ENCODE measurements around the gene EYS. TPM values are rescaled to one million over a fixed set of nuclear protein-coding genes. Genes with fewer than 3 reads are reported as not detected.

The EYS gene
- total and polyA plus RNA-seq, 2 of the 13 experiments (the other 11 are each of a cell fraction or from before 2014, with no cell fraction given), result 0.04 to 0.07 TPM

GRCh38 chr6:63740709-63741108 is 1966.3 kb downstream of the EYS start:
- WGBS (ENCODE audit: low lambda C conversion rate), result 75% methylated on average over 2 of the region's 2 CpGs
- H3K36me3 ChIP-seq (replicated peaks in 1 of 2; ENCODE audit: control insufficient read depth in 1 of 2, insufficient read depth in 2 of 2, low read length in 2 of 2), result no peaks in the 10 kb centered on the region
- in situ Hi-C loops (cut with HindIII; ENCODE audit: extremely low pct_ligation_motif_present, low pct_unique_long_range_greater_than_20kb), result no loop called here
- BruUV-seq (replicated peaks), result no TSS peak
- FAIRE-seq (no peak), ATAC-seq (no peak), DNase-seq (ENCODE audit: low spot score) (no peak)
- H3K9me3 ChIP-seq (ENCODE audit: low read length), result no peaks in the 10 kb centered on the region
- POLR2A ChIA-PET, result interaction anchor here (1.5 kb wide), 1 partner anchor 18 kb away, joined by 4 read pairs; no protein-coding TSS in a partner anchor
- CTCF ChIA-PET (ENCODE audit: low intra/inter-chr PET ratio, low total read pairs), result no interaction called here
- peaks cover 29% of the 10 kb centered on the region for H3K4me1 ChIP-seq (ENCODE audit: insufficient read depth, low read length)
- H3K4me2 ChIP-seq (ENCODE audit: low read depth, low read length), result no peak overlapping the region
- H3K9ac ChIP-seq (ENCODE audit: insufficient read depth, low read depth, low read length), result no peak overlapping the region
- no peak overlapping the region for H2AFZ ChIP-seq (ENCODE audit: low read length)
- no peaks in the 10 kb centered on the region for H3K79me2 ChIP-seq (ENCODE audit: insufficient read depth, low read length)
- intact Hi-C loops (cut with micrococcal nuclease; ENCODE audit: unreplicated experiment), result no loop called here
- no peaks in the 10 kb centered on the region for H3K27me3 ChIP-seq (ENCODE audit: control insufficient read depth in 1 of 2, insufficient read depth in 2 of 2, low read length in 2 of 2)
- no peak overlapping the region for H3K4me3 ChIP-seq (replicated peaks in 1 of 3; ENCODE audit: insufficient read depth in 1 of 3, low read depth in 2 of 3, low read length in 3 of 3)
- no peaks in the 10 kb centered on the region for H4K20me1 ChIP-seq (ENCODE audit: insufficient read depth, low read length)
- H3K27ac ChIP-seq (ENCODE audit: extremely low read length, insufficient read depth, low read length), result no peak overlapping the region
- TF ChIP-seq TARDBP (CRISPR knock-in tag; IDR thresholded peaks at IDR 0.05), result no peak
- TF ChIP-seq BCLAF1 (IDR thresholded peaks at IDR 0.05), result no peak
- TF ChIP-seq ZSCAN12 (CRISPR knock-in tag; IDR thresholded peaks at IDR 0.05), result no peak
- TF ChIP-seq THAP9 (CRISPR knock-in tag; IDR thresholded peaks at IDR 0.05; ENCODE audit: borderline replicate concordance), result no peak
- no peak for TF ChIP-seq ZNF431 (CRISPR knock-in tag; IDR thresholded peaks at IDR 0.05; ENCODE audit: borderline replicate concordance, low read depth)
- TF ChIP-seq NFIC (IDR thresholded peaks at IDR 0.05; ENCODE audit: low read length), result no peak
- TF ChIP-seq HHEX (CRISPR knock-in tag; IDR thresholded peaks at IDR 0.05), result no peak
- TF ChIP-seq ZNF704 (CRISPR knock-in tag; IDR thresholded peaks at IDR 0.05; ENCODE audit: borderline replicate concordance), result no peak
- no peak for TF ChIP-seq TFDP1 (CRISPR knock-in tag; IDR thresholded peaks at IDR 0.05; ENCODE audit: borderline replicate concordance)
- TF ChIP-seq EHMT2 (IDR thresholded peaks at IDR 0.05; ENCODE audit: borderline replicate concordance, low read depth, low read length), result no peak
- no peak for TF ChIP-seq ZNF883 (CRISPR knock-in tag; IDR thresholded peaks at IDR 0.05; ENCODE audit: not compliant biosample characterization)
- no peak for TF ChIP-seq ZXDC (CRISPR knock-in tag; IDR thresholded peaks at IDR 0.05)

Data from HepG2 (cell line).